HepG2 (cell line): Measurements from ENCODE around the gene PARN.

Experiments used
- FOXM1 ChIP-seq: sonication (generic); formaldehyde crosslinking; IDR thresholded peaks from 2 replicates; pipeline ENCODE4 v1.5.0; 2020; ENCODE audit warnings: missing genetic modification reagents
- ZBTB8A ChIP-seq: sonication (generic); formaldehyde crosslinking; IDR thresholded peaks from 2 replicates; pipeline ENCODE4 v1.4.0; 2020; ENCODE audit warnings: mild to moderate bottlenecking, low read depth, missing genetic modification reagents, borderline replicate concordance

DNA sequence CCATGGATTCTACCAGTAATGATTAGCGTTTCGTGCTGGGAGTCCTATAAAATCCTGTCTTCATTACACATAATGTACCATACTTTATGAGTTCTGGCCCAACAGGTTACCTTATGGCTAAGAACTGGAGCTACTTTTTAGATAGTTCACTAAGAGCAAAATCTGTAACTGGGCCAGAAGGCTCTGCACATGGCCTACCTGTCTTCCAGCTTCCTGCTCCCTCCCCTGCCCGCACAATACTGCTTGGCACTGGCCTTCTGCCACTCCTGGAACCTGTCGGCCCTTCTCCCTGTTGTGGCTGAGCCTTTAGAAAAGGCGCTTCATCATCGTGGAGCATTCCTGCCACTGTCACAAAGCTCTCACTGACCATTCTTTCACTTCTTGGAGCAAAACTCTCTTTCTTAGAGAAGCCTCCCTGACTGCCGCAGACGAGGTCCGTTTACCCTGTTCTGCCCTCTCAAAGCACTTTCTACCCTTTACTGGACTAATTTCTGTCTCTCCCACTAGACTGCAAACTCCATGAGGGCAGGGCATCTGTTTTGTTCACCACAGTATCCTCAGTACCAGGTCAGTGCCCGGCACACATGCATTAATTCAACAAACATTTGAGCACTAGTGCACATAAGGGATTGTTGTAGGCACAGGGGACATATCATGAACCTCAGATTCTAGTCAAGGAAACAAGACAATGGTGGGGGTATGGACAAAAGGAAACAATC is 116.5 kb downstream of the PARN start:
- TF ChIP-seq FOXM1 (CRISPR knock-in tag) (no peak), ZBTB8A (CRISPR knock-in tag) (no peak)
